HCT116 (cell line): Measurements from ENCODE around the gene OR1M1. TPM values are rescaled to one million over a fixed set of nuclear protein-coding genes. Genes with fewer than 3 reads are reported as not detected.
A peak's percentile ranks its signal among the peaks of the same experiment; 100 is the strongest.

Source experiments
- ATAC-seq: fragments of 200-7000 bp; cut with Tn5 transposase; 2 replicates; pipeline ENCODE4 v1.9.1; 2020; ENCODE audit warnings: mild to moderate bottlenecking, moderate library complexity
- BruUV-seq: library from RNA; stranded (reverse); fragments of 400-500 nt; replicated peaks from 2 replicates; lab custom pipeline; 2021; lab: Mats Ljungman, UMichigan
- CTCF ChIA-PET: fragments of 300-600 bp; sonication (Branson Sonifier 250); formaldehyde crosslinking; loops from one replicate; lab custom pipeline; 2021; ENCODE audit warnings: antibody characterized with exemption; lab: Charles Lee
- POLR2A ChIA-PET: fragments of 300-600, 350-600 bp; sonication (Branson Sonifier 250); formaldehyde crosslinking; loops from one replicate; lab custom pipeline; 2021; ENCODE audit warnings: antibody characterized with exemption; lab: Charles Lee
- RAD21 ChIA-PET, 2 experiments: fragments of 300-600 bp; sonication (Branson Sonifier 250); formaldehyde crosslinking; loops; one replicate each; lab custom pipeline; 2023; ENCODE audit warnings: low total read pairs in 2 of 2; ENCODE audit not compliant: uncharacterized antibody in 2 of 2, unreplicated experiment in 2 of 2, low non-redundant PET in 1 of 2; lab: Charles Lee
- DNase-seq: peaks from one replicate; pipeline ENCODE4 v3.0.0-alpha.2; 2010; ENCODE audit warnings: low read depth, low spot score
- H2AFZ ChIP-seq: fragments of 200-600 bp; shearing (Covaris generic), sonication (generic); 2 replicates; pipeline ENCODE4 v1.6.1; 2017; ENCODE audit warnings: low read depth, mixed run types, mixed read lengths, antibody characterized with exemption, low read length; ENCODE audit not compliant: poor library complexity, severe bottlenecking
- H3K27ac ChIP-seq: 2 replicates; pipeline ENCODE4 v1.5.1; 2012; ENCODE audit warnings: low read depth, low read length
- H3K27me3 ChIP-seq: fragments of 200-600 bp; sonication (generic); 2 replicates; pipeline ENCODE4 v1.6.1; 2016; ENCODE audit warnings: mixed run types, low read length, mixed read lengths; ENCODE audit not compliant: insufficient read depth
- H3K36me3 ChIP-seq, 2 experiments: fragments of 200-500 bp in 1 of 2; fragments of 200-600 bp in 1 of 2; sonication (Bioruptor generic) in 1 of 2; sonication (generic) in 1 of 2; 2 replicates each; pipeline versions ENCODE4 v1.5.1 to v1.6.1; 2014 to 2016; ENCODE audit warnings: low read length in 2 of 2, inconsistent platforms in 1 of 2, mixed read lengths in 1 of 2, mixed run types in 1 of 2; ENCODE audit not compliant: insufficient read depth in 2 of 2, control insufficient read depth in 1 of 2
- H3K4me1 ChIP-seq, 2 experiments: fragments of 200-600 bp in 1 of 2; sonication (generic) in 1 of 2; 2 replicates each; pipeline versions ENCODE4 v1.5.1 to v1.6.1; 2012 to 2017; ENCODE audit warnings: low read length in 2 of 2, inconsistent platforms in 1 of 2, mild to moderate bottlenecking in 1 of 2, mixed read lengths in 1 of 2, mixed run types in 1 of 2, moderate library complexity in 1 of 2; ENCODE audit not compliant: insufficient read depth in 2 of 2, control insufficient read depth in 1 of 2
- H3K4me2 ChIP-seq: fragments of 200-600 bp; sonication (generic); 2 replicates; pipeline ENCODE4 v1.6.1; 2017; ENCODE audit warnings: mixed run types, low read length, mixed read lengths
- H3K4me3 ChIP-seq, 2 experiments: fragments of 200-600 bp in 1 of 2; sonication (generic) in 1 of 2; replicated peaks in 1 of 2; 2 replicates each; pipeline ENCODE4 v1.5.1; 2011 to 2016; ENCODE audit warnings: low read length in 2 of 2, control low read depth in 1 of 2, low read depth in 1 of 2, mild to moderate bottlenecking in 1 of 2, mixed read lengths in 1 of 2, mixed run types in 1 of 2
- H3K79me2 ChIP-seq: fragments of 200-600 bp; sonication (generic); 2 replicates; pipeline ENCODE4 v1.6.1; 2017; ENCODE audit warnings: mild to moderate bottlenecking, mixed run types, low read length, moderate library complexity, mixed read lengths; ENCODE audit not compliant: insufficient read depth
- H3K9ac ChIP-seq: fragments of 200-600 bp; sonication (generic); 2 replicates; pipeline ENCODE4 v1.6.1; 2016; ENCODE audit warnings: low read length, mixed read lengths
- H3K9me2 ChIP-seq: fragments of 200-600 bp; sonication (generic), shearing (Covaris generic); 2 replicates; pipeline ENCODE4 v1.6.1; 2017; ENCODE audit warnings: mixed run types, mild to moderate bottlenecking, moderate library complexity; ENCODE audit not compliant: insufficient read depth
- H3K9me3 ChIP-seq, 2 experiments: fragments of 200-500 bp in 1 of 2; fragments of 200-600 bp in 1 of 2; sonication (Bioruptor generic) in 1 of 2; sonication (generic) in 1 of 2; 2 replicates each; pipeline ENCODE4 v1.6.1; 2014 to 2017; ENCODE audit warnings: low read length in 2 of 2, mixed read lengths in 2 of 2, inconsistent platforms in 1 of 2, low read depth in 1 of 2, mild to moderate bottlenecking in 1 of 2, mixed run types in 1 of 2, moderate library complexity in 1 of 2; ENCODE audit not compliant: control insufficient read depth in 1 of 2, insufficient read depth in 1 of 2
- H4K20me1 ChIP-seq: fragments of 200-600 bp; sonication (generic), shearing (Covaris generic); 2 replicates; pipeline ENCODE4 v1.6.1; 2017; ENCODE audit warnings: mixed run types, mild to moderate bottlenecking, moderate library complexity; ENCODE audit not compliant: insufficient read depth
- ATF3 ChIP-seq: IDR thresholded peaks from 2 replicates; pipeline ENCODE4 v1.6.1; 2012
- CBX3 ChIP-seq: IDR thresholded peaks from 2 replicates; pipeline ENCODE4 v1.6.1; 2012; ENCODE audit warnings: low read depth
- EGR1 ChIP-seq: IDR thresholded peaks from 2 replicates; pipeline ENCODE4 v1.6.1; 2012; ENCODE audit warnings: low read depth
- ELF1 ChIP-seq: IDR thresholded peaks from 2 replicates; pipeline ENCODE4 v1.6.1; 2012; ENCODE audit warnings: low read depth, borderline replicate concordance
- EZH2 ChIP-seq: fragments of 200-600 bp; sonication (generic); IDR thresholded peaks from 2 replicates; pipeline ENCODE4 v1.6.1; 2017; ENCODE audit warnings: antibody characterized with exemption, mixed run types
- EZH2phosphoT487 ChIP-seq: fragments of 200-600 bp; IDR thresholded peaks from 2 replicates; pipeline ENCODE4 v1.6.1; 2018; ENCODE audit warnings: antibody characterized with exemption, borderline replicate concordance
- FOSL1 ChIP-seq: IDR thresholded peaks from 2 replicates; pipeline ENCODE4 v1.6.1; 2012; ENCODE audit warnings: low read depth
- JUND ChIP-seq: IDR thresholded peaks from 2 replicates; pipeline ENCODE4 v1.6.1; 2012
- POLR2A ChIP-seq: IDR thresholded peaks from 2 replicates; pipeline ENCODE4 v1.7.0; 2011; ENCODE audit warnings: borderline replicate concordance; ENCODE audit not compliant: insufficient read depth, insufficient read length; ENCODE audit errors: extremely low read depth
- REST ChIP-seq: IDR thresholded peaks from 2 replicates; pipeline ENCODE4 v1.6.1; 2012; ENCODE audit warnings: low read depth
- SIN3A ChIP-seq: IDR thresholded peaks from 2 replicates; pipeline ENCODE4 v1.6.1; 2012; ENCODE audit warnings: low read depth
- SP1 ChIP-seq: IDR thresholded peaks from 2 replicates; pipeline ENCODE4 v1.6.1; 2012; ENCODE audit warnings: low read depth
- SRF ChIP-seq: IDR thresholded peaks from 2 replicates; pipeline ENCODE4 v1.6.1; 2012; ENCODE audit warnings: low read depth
- YY1 ChIP-seq: IDR thresholded peaks from 2 replicates; pipeline ENCODE4 v1.6.1; 2011; ENCODE audit warnings: low read length, low read depth, moderate library complexity, mild to moderate bottlenecking; ENCODE audit not compliant: insufficient replicate concordance; ENCODE audit errors: extremely low read depth
- ZBTB33 ChIP-seq: IDR thresholded peaks from 2 replicates; pipeline ENCODE4 v1.6.1; 2011; ENCODE audit warnings: mild to moderate bottlenecking, low read length, moderate library complexity; ENCODE audit not compliant: insufficient replicate concordance; ENCODE audit errors: extremely low read depth
- ZFX ChIP-seq: fragments of 450-650 bp; IDR thresholded peaks from 2 replicates; pipeline ENCODE4 v1.6.1; 2017
- ZNF274 ChIP-seq: fragments of 200-500 bp; sonication (Bioruptor generic); IDR thresholded peaks from 2 replicates; pipeline ENCODE4 v1.6.1; 2014; ENCODE audit warnings: mild to moderate bottlenecking, low read depth, low read length, inconsistent platforms
- intact Hi-C: fragments of 100-400 bp; cut with micrococcal nuclease; formaldehyde crosslinking; loops from 2 replicates; pipeline ENCODE4 v1.10.0; 2022
- total RNA-seq: library from RNA; stranded (reverse); gene quantifications from one replicate; pipeline ENCODE4 v1.2.1, GENCODE V29; 2021; ENCODE audit not compliant: unreplicated experiment
- TF ChIP-seq, protein P1 (sequence below), 3 experiments: fragments of 200-600 bp in 1 of 3; sonication (generic) in 1 of 3; IDR thresholded peaks in 2 of 3; conservative IDR thresholded peaks in 1 of 3; 2 replicates each; pipeline ENCODE4 v1.5.1; 2012 to 2017; ENCODE audit warnings: low read depth in 2 of 3, low read length in 2 of 3, antibody characterized with exemption in 1 of 3, borderline replicate concordance in 1 of 3, control low read depth in 1 of 3, mild to moderate bottlenecking in 1 of 3, mixed read lengths in 1 of 3, mixed run types in 1 of 3, moderate library complexity in 1 of 3; ENCODE audit not compliant: insufficient read depth in 1 of 3

Gene OR1M1
- total RNA-seq, 1 experiment from 2014 or later = not detected

DNA sequence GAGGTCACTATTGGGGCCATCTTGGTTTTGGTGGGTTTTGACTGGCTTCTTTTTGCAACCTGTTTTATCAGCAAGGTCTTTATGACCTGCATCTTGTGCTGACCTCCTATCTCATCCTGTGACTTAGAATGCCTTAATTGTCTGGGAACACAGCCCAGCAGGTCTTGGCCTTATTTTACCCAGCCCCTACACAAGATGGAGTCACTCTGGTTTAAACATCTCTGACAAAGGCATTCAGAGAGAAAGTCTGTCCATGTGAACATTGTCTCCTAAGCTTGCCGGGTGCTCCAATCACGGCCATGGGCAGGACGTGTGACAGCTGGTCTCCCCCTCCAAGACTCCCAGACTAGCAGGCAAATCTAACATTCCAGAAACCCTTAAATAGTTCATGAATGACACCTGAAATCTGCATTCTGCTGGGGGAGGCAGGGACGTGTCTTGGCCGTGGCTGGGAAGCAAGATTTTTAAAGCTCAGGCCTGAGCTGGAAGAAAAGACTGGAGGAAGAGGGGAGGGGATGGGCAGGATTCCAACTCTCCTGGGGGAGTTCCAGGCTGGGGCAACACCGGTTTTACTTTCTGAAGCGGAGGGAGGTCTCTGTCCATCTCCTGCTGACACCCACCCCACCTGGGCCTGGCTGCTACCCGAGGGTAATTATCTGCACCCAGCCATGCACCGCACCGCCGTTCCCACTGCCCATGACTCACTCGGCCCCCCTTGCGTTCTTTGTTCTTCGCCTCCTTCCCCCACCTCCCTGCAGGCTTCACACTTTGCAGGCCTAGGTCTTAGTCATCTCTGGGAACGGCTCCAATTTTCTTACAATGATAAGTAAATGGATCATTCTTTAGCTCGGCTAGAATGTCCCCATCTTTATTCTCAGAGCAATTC is 11.6 kb upstream of the OR1M1 start:
- H3K4me1 ChIP-seq = peaks cover 34 to 46% of the 10 kb centered on the region in 2 experiments
- no peaks in the 10 kb centered on the region for H3K79me2 ChIP-seq
- H3K27me3 ChIP-seq = no peaks in the 10 kb centered on the region
- no TSS peak for BruUV-seq
- H3K4me2 ChIP-seq = peak overlapping the region; percentile 66
- no peaks in the 10 kb centered on the region for H3K9me2 ChIP-seq
- peak overlapping the region; percentile 9; a peak in 1 of 4 replicates for H3K4me3 ChIP-seq
- H4K20me1 ChIP-seq = no peaks in the 10 kb centered on the region
- peak overlapping the region; percentile 29 for H3K9ac ChIP-seq
- H3K36me3 ChIP-seq = no peaks in the 10 kb centered on the region
- CTCF ChIA-PET = interaction anchor here (0.6 to 1.3 kb wide), 5 partner anchors 87 to 1163 kb away, joined by 3 to 4 read pairs (median 3); partner anchors contain the start of gene ACTL9
- intact Hi-C loops = loop anchor here (2.0 kb wide), 2 partner anchors 57 to 243 kb away; partner anchors contain the start of genes MBD3L1 and ZNF558
- peak; percentile 97 for DNase-seq
- H3K27ac ChIP-seq = peak overlapping the region; percentile 86
- no peaks in the 10 kb centered on the region for H3K9me3 ChIP-seq
- POLR2A ChIA-PET = interaction anchor here (0.8 kb wide), 1 partner anchor 243 kb away, joined by 5 read pairs; no protein-coding TSS in a partner anchor
- ATAC-seq = peak; percentile 90
- H2AFZ ChIP-seq = peak overlapping the region; percentile 36
- RAD21 ChIA-PET = interaction anchor here (0.6 kb wide), 2 partner anchors 14 to 1172 kb away, joined by 3 to 4 read pairs; no protein-coding TSS in a partner anchor
- peak; percentile 76 for TF ChIP-seq SIN3A
- peak; percentile 96 for TF ChIP-seq SP1
- TF ChIP-seq POLR2A = no peak
- peak; percentile 99 for TF ChIP-seq CBX3
- peak; percentile 38; the same call in 1 of the 2 replicates for TF ChIP-seq EGR1
- TF ChIP-seq EZH2 = no peak
- peak; percentile 99 for TF ChIP-seq FOSL1
- TF ChIP-seq SRF = peak; percentile 78
- peak; percentile 9 for TF ChIP-seq YY1
- TF ChIP-seq ZNF274 = no peak
- TF ChIP-seq EZH2phosphoT487 = no peak
- peak; percentile 100 for TF ChIP-seq JUND
- no peak for TF ChIP-seq REST
- TF ChIP-seq, protein P1, sequence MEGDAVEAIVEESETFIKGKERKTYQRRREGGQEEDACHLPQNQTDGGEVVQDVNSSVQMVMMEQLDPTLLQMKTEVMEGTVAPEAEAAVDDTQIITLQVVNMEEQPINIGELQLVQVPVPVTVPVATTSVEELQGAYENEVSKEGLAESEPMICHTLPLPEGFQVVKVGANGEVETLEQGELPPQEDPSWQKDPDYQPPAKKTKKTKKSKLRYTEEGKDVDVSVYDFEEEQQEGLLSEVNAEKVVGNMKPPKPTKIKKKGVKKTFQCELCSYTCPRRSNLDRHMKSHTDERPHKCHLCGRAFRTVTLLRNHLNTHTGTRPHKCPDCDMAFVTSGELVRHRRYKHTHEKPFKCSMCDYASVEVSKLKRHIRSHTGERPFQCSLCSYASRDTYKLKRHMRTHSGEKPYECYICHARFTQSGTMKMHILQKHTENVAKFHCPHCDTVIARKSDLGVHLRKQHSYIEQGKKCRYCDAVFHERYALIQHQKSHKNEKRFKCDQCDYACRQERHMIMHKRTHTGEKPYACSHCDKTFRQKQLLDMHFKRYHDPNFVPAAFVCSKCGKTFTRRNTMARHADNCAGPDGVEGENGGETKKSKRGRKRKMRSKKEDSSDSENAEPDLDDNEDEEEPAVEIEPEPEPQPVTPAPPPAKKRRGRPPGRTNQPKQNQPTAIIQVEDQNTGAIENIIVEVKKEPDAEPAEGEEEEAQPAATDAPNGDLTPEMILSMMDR (IDR thresholded peaks at IDR 0.05 in 2 of 3, conservative IDR thresholded peaks at IDR 0.05 in 1 of 3; ENCODE audit: borderline replicate concordance in 1 of 3, insufficient read depth in 1 of 3, low read depth in 2 of 3, low read length in 2 of 3) = no peak
- TF ChIP-seq ATF3 = no peak; the same call in 1 of the 2 replicates
- no peak for TF ChIP-seq ZFX
- no peak for TF ChIP-seq ELF1
- TF ChIP-seq ZBTB33 = peak; percentile 63
